H1 (cell line): ENCODE results near the gene MAP6. TPM values are rescaled to one million over a fixed set of nuclear protein-coding genes. Genes with fewer than 3 reads are reported as not detected.

Experiments used
- BRCA1 ChIP-seq: IDR thresholded peaks from 2 replicates; pipeline ENCODE4 v1.6.1; 2012; ENCODE audit warnings: low read depth, low read length, improper control_type of control experiment
- CBX8 ChIP-seq: fragments of 300-800, 300-1000 bp; sonication (generic); IDR thresholded peaks from 2 replicates; pipeline ENCODE4 v1.7.1; 2016; ENCODE audit warnings: low read depth, low read length, borderline replicate concordance
- EZH2 ChIP-seq: fragments of 200-600 bp; sonication (generic); IDR thresholded peaks from 2 replicates; pipeline ENCODE4 v1.7.1; 2012; ENCODE audit warnings: low read depth, mild to moderate bottlenecking, moderate library complexity, low read length, inconsistent platforms; ENCODE audit not compliant: severe bottlenecking
- SIN3A ChIP-seq, 2 experiments: IDR thresholded peaks in 1 of 2; conservative IDR thresholded peaks in 1 of 2; 2 replicates each; pipeline ENCODE4 v1.6.1; 2011 to 2012; ENCODE audit warnings: low read length in 2 of 2, improper control_type of control experiment in 1 of 2, low read depth in 1 of 2, mild to moderate bottlenecking in 1 of 2
- SIRT6 ChIP-seq: IDR thresholded peaks from one replicate; pipeline ENCODE4 v1.7.1; 2012; ENCODE audit warnings: low read length, inconsistent platforms
- SP2 ChIP-seq: IDR thresholded peaks from 2 replicates; pipeline ENCODE4 v1.6.1; 2012; ENCODE audit warnings: mild to moderate bottlenecking, low read length, inconsistent platforms
- SUZ12 ChIP-seq: fragments of 200-600 bp; sonication (generic); IDR thresholded peaks from 2 replicates; pipeline ENCODE4 v1.6.1; 2012; ENCODE audit warnings: mild to moderate bottlenecking, inconsistent platforms, low read length, moderate library complexity, mixed read lengths
- TEAD4 ChIP-seq: IDR thresholded peaks from 2 replicates; pipeline ENCODE4 v1.6.1; 2012; ENCODE audit warnings: low read depth, low read length, inconsistent platforms, mixed read lengths
- polyA plus RNA-seq, 7 experiments: library from polyadenylated mRNA; depleted of rRNA in 3 of 7; stranded (reverse) in 5 of 7; unstranded in 2 of 7; fragments of >200 nt in 5 of 7; fragments of 200-250 nt in 2 of 7; gene quantifications; 1 replicate in 5 of 7; 2 replicates in 1 of 7; 4 replicates in 1 of 7; pipeline versions ENCODE4 v1.2.1 to v1.2.3, GENCODE V29; 2011 to 2013; ENCODE audit warnings: missing spikeins in 2 of 7, mixed read lengths in 2 of 7
- total RNA-seq: library from RNA; stranded (reverse); fragmentation: NEBNext Ultra II Directional; extraction: Animal tissue kit (Norgen Biotek cat#: 25700); gene quantifications from 2 replicates; pipeline ENCODE4 v1.2.1, GENCODE V29; 2021
- TF ChIP-seq, protein P1 (sequence below): fragments of 300-600 bp; sonication (generic); IDR thresholded peaks from 2 replicates; pipeline ENCODE4 v1.7.1; 2012; ENCODE audit warnings: low read length, moderate library complexity, mild to moderate bottlenecking, inconsistent platforms; ENCODE audit not compliant: insufficient replicate concordance

Gene MAP6
- total and polyA plus RNA-seq, 2 of the 8 experiments (the other 6 are each of a cell fraction or from before 2014, with no cell fraction given) = 0.54 to 0.89 TPM

DNA sequence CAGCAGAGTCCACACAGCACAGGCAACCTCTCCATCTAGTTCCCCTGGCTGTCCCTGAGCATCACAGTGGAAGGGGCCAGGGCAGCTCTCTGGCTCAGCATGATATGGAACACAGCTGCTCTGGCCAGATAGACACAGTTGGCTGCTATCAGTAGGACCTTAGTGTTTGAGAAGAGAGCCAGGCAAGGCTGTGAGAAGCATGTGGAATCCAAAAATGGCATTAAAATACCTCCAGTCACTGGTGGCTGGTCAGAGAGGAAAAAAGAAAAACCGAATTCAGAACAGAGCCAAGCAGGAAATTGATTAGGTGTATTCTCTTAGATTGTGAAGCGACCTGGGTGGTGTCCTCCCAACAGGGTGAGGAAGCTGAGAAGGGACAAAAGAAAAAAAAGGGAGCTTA, 78.9 kb downstream of the MAP6 start (continued):
- TF ChIP-seq, protein P1, sequence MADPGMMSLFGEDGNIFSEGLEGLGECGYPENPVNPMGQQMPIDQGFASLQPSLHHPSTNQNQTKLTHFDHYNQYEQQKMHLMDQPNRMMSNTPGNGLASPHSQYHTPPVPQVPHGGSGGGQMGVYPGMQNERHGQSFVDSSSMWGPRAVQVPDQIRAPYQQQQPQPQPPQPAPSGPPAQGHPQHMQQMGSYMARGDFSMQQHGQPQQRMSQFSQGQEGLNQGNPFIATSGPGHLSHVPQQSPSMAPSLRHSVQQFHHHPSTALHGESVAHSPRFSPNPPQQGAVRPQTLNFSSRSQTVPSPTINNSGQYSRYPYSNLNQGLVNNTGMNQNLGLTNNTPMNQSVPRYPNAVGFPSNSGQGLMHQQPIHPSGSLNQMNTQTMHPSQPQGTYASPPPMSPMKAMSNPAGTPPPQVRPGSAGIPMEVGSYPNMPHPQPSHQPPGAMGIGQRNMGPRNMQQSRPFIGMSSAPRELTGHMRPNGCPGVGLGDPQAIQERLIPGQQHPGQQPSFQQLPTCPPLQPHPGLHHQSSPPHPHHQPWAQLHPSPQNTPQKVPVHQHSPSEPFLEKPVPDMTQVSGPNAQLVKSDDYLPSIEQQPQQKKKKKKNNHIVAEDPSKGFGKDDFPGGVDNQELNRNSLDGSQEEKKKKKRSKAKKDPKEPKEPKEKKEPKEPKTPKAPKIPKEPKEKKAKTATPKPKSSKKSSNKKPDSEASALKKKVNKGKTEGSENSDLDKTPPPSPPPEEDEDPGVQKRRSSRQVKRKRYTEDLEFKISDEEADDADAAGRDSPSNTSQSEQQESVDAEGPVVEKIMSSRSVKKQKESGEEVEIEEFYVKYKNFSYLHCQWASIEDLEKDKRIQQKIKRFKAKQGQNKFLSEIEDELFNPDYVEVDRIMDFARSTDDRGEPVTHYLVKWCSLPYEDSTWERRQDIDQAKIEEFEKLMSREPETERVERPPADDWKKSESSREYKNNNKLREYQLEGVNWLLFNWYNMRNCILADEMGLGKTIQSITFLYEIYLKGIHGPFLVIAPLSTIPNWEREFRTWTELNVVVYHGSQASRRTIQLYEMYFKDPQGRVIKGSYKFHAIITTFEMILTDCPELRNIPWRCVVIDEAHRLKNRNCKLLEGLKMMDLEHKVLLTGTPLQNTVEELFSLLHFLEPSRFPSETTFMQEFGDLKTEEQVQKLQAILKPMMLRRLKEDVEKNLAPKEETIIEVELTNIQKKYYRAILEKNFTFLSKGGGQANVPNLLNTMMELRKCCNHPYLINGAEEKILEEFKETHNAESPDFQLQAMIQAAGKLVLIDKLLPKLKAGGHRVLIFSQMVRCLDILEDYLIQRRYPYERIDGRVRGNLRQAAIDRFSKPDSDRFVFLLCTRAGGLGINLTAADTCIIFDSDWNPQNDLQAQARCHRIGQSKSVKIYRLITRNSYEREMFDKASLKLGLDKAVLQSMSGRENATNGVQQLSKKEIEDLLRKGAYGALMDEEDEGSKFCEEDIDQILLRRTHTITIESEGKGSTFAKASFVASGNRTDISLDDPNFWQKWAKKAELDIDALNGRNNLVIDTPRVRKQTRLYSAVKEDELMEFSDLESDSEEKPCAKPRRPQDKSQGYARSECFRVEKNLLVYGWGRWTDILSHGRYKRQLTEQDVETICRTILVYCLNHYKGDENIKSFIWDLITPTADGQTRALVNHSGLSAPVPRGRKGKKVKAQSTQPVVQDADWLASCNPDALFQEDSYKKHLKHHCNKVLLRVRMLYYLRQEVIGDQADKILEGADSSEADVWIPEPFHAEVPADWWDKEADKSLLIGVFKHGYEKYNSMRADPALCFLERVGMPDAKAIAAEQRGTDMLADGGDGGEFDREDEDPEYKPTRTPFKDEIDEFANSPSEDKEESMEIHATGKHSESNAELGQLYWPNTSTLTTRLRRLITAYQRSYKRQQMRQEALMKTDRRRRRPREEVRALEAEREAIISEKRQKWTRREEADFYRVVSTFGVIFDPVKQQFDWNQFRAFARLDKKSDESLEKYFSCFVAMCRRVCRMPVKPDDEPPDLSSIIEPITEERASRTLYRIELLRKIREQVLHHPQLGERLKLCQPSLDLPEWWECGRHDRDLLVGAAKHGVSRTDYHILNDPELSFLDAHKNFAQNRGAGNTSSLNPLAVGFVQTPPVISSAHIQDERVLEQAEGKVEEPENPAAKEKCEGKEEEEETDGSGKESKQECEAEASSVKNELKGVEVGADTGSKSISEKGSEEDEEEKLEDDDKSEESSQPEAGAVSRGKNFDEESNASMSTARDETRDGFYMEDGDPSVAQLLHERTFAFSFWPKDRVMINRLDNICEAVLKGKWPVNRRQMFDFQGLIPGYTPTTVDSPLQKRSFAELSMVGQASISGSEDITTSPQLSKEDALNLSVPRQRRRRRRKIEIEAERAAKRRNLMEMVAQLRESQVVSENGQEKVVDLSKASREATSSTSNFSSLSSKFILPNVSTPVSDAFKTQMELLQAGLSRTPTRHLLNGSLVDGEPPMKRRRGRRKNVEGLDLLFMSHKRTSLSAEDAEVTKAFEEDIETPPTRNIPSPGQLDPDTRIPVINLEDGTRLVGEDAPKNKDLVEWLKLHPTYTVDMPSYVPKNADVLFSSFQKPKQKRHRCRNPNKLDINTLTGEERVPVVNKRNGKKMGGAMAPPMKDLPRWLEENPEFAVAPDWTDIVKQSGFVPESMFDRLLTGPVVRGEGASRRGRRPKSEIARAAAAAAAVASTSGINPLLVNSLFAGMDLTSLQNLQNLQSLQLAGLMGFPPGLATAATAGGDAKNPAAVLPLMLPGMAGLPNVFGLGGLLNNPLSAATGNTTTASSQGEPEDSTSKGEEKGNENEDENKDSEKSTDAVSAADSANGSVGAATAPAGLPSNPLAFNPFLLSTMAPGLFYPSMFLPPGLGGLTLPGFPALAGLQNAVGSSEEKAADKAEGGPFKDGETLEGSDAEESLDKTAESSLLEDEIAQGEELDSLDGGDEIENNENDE = no peak
- TF ChIP-seq SIRT6 = no peak
- TF ChIP-seq SUZ12 = no peak
- no peak for TF ChIP-seq SIN3A (conservative IDR thresholded peaks at IDR 0.05 in 1 of 2, IDR thresholded peaks at IDR 0.05 in 1 of 2; ENCODE audit: low read depth in 1 of 2, low read length in 2 of 2)
- no peak for TF ChIP-seq SP2
- no peak for TF ChIP-seq TEAD4
- TF ChIP-seq EZH2 = no peak
- TF ChIP-seq BRCA1 = no peak
- no peak for TF ChIP-seq CBX8
